Measurements from ENCODE around the gene VPS8. TPM values are rescaled to one million over a fixed set of nuclear protein-coding genes. Genes with fewer than 3 reads are reported as not detected.
"Not testable (repeated sequence)": the region's sequence is repeated elsewhere in the genome, so short reads cannot be mapped to it uniquely, and the experiment has no call there.

VPS8 gene
- total and polyA plus RNA-seq, 3 experiments from 2014 or later, result 19.6 to 30.2 (median 22.3) TPM

DNA sequence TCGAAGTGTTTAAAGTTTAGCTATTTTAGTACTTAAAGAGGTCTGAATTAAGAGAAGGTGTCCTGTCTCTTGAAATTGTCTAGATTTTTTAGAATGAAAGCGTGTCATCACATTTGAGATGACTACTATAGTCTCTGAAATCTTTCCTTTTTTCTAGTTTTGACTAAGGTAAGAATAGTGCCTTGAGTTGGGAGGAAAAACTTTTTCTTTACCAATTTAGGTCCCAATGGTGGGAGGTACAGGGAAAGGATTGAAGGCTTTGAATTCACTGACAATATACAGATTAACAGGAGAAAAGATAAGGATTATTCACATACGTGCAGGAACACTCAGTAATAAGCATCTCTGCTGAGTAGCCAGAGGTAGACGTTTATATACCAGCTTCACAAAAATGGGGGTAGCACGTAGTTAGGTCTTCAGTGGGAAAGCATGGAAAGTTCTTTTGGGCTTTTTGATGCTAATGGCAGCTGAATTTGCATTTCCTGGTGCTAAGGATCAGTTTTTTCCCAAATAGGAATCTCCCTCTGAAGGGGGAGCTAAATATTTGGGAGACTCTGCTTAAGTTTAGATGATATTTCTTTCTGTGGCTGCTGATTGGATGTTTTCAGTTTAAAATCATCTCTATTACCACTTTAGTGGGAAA is 88.1 kb downstream of the VPS8 start:
- Histone ChIP-seq H3K36me3 (ENCODE audit: insufficient read depth, low read length) (no peaks in the 10 kb centered on the region), H3K4me3 (ENCODE audit: low read length) (no peak overlapping the region), H3K9me3 (ENCODE audit: low read length) (no peaks in the 10 kb centered on the region), H3K27ac (ENCODE audit: low read depth, low read length) (no peak overlapping the region), H3K27me3 (ENCODE audit: insufficient read depth, low read length, poor library complexity, severe bottlenecking) (no peaks in the 10 kb centered on the region), H3K4me1 (ENCODE audit: insufficient read depth, low read length) (no peaks in the 10 kb centered on the region)
- H3K27ac Mint-ChIP-seq, result no peak overlapping the region
- H3K9me3 Mint-ChIP-seq, result peaks cover 0 to 2% (median 0%) of the 10 kb centered on the region in 5 donors
- H3K4me3 Mint-ChIP-seq, result no peak overlapping the region
- H3K27me3 Mint-ChIP-seq, result no peaks in the 10 kb centered on the region
- peaks cover 14 to 42% (median 30%) of the 10 kb centered on the region in 3 donors for H3K36me3 Mint-ChIP-seq
- no peak for DNase-seq
- ChIA-PET POLR2A (no interaction called here), CTCF (no interaction called here)
- no peaks in the 10 kb centered on the region for H3K4me1 Mint-ChIP-seq

DNA sequence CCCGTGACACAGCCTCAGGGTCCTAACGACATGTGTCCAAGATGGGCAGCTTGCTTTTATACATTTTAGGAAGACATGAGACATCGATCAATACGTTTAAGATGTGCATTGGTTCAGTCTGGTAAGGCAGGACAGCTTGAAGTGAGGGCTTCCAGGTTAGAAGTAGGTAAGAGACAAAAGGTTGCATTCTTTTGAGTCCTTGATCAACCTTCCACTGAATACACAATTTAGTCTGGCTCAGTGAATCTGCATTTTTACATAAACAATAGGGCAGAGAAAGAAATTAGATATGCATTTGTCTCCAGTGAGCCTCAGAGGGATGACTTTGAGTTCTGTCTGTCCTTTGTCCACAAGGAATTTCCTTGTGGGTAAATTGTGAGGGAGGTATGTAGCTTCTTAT is 95.1 kb downstream of the VPS8 start:
- H3K4me3 Mint-ChIP-seq; H3K4me1 Mint-ChIP-seq; H3K9me3 Mint-ChIP-seq; H3K27ac Mint-ChIP-seq; H3K27me3 ChIP-seq (ENCODE audit: insufficient read depth, low read length, poor library complexity, severe bottlenecking); H3K4me1 ChIP-seq (ENCODE audit: insufficient read depth, low read length); H3K27me3 Mint-ChIP-seq; CTCF ChIA-PET; POLR2A ChIA-PET; H3K27ac ChIP-seq (ENCODE audit: low read depth, low read length); H3K9me3 ChIP-seq (ENCODE audit: low read length); H3K4me3 ChIP-seq (ENCODE audit: low read length); DNase-seq; H3K36me3 ChIP-seq (ENCODE audit: insufficient read depth, low read length): not testable (repeated sequence)
- H3K36me3 Mint-ChIP-seq, result peaks cover 33 to 69% (median 33%) of the 10 kb centered on the region in 3 donors

GRCh38 chr3:184907681-184908649 is 96.0 kb downstream of the VPS8 start:
- ChIA-PET CTCF (no interaction called here), POLR2A (no interaction called here)
- Mint-ChIP-seq H3K27me3 (no peaks in the 10 kb centered on the region), H3K27ac (peak overlapping the region in 1 of 8 donors; percentile 81), H3K4me3 (no peak overlapping the region), H3K36me3 (peaks cover 33 to 75% (median 34%) of the 10 kb centered on the region in 3 donors), H3K4me1 (no peaks in the 10 kb centered on the region), H3K9me3 (peaks cover 0 to 2% (median 0%) of the 10 kb centered on the region in 5 donors)
- H3K36me3 ChIP-seq (ENCODE audit: insufficient read depth, low read length), result no peaks in the 10 kb centered on the region
- no peaks in the 10 kb centered on the region for H3K9me3 ChIP-seq (ENCODE audit: low read length)
- H3K27ac ChIP-seq (ENCODE audit: low read depth, low read length), result no peak overlapping the region
- no peak overlapping the region for H3K4me3 ChIP-seq (ENCODE audit: low read length)
- no peaks in the 10 kb centered on the region for H3K4me1 ChIP-seq (ENCODE audit: insufficient read depth, low read length)
- H3K27me3 ChIP-seq (ENCODE audit: insufficient read depth, low read length, poor library complexity, severe bottlenecking), result no peaks in the 10 kb centered on the region
- DNase-seq, result no peak

DNA sequence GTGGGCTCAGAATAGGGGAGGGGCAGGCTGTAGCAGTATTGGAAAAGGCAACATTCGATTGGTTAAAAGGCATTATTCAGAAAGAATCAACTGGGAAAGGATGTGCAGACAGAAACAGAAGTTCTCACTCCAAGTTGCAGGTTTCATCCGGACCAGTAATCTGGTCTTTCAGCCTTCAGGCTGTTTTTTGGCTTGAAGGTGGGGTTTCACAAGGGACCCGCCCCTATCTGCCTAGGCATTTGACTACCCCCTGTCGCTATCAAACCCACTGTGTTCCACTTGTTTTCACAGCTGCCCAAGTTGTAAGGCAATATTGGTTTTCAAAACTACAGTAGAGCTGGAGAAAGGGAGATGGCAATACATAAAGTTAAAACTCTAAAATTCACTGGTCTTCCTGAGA is 96.9 kb downstream of the VPS8 start:
- Mint-ChIP-seq H3K27ac (peak overlapping the region in 1 of 8 donors; percentile 28), H3K9me3 (peaks cover 0 to 2% (median 0%) of the 10 kb centered on the region in 5 donors), H3K36me3 (peaks cover 28 to 74% (median 30%) of the 10 kb centered on the region in 3 donors), H3K4me3 (no peak overlapping the region), H3K27me3 (no peaks in the 10 kb centered on the region), H3K4me1 (no peaks in the 10 kb centered on the region)
- CTCF ChIA-PET, result no interaction called here
- Histone ChIP-seq H3K4me1 (ENCODE audit: insufficient read depth, low read length) (no peaks in the 10 kb centered on the region), H3K4me3 (ENCODE audit: low read length) (no peak overlapping the region), H3K36me3 (ENCODE audit: insufficient read depth, low read length) (no peaks in the 10 kb centered on the region), H3K27ac (ENCODE audit: low read depth, low read length) (no peak overlapping the region), H3K27me3 (ENCODE audit: insufficient read depth, low read length, poor library complexity, severe bottlenecking) (no peaks in the 10 kb centered on the region), H3K9me3 (ENCODE audit: low read length) (no peaks in the 10 kb centered on the region)
- POLR2A ChIA-PET, result no interaction called here
- DNase-seq, result no peak

- no peaks in the 10 kb centered on the region for H3K9me3 Mint-ChIP-seq
- H3K4me1 Mint-ChIP-seq, result no peaks in the 10 kb centered on the region
- H3K36me3 Mint-ChIP-seq, result peaks cover 13 to 75% (median 26%) of the 10 kb centered on the region in 3 donors
- H3K4me3 ChIP-seq (ENCODE audit: low read length), result no peak overlapping the region
- H3K4me1 ChIP-seq (ENCODE audit: insufficient read depth, low read length), result no peaks in the 10 kb centered on the region
- H3K36me3 ChIP-seq (ENCODE audit: insufficient read depth, low read length), result peaks cover 10% of the 10 kb centered on the region
- H3K4me3 Mint-ChIP-seq, result no peak overlapping the region
- no peak overlapping the region for H3K27ac Mint-ChIP-seq
- no peaks in the 10 kb centered on the region for H3K9me3 ChIP-seq (ENCODE audit: low read length)
- DNase-seq, result no peak
- H3K27me3 ChIP-seq (ENCODE audit: insufficient read depth, low read length, poor library complexity, severe bottlenecking), result no peaks in the 10 kb centered on the region
- POLR2A ChIA-PET, result no interaction called here
- H3K27ac ChIP-seq (ENCODE audit: low read depth, low read length), result no peak overlapping the region
- no peaks in the 10 kb centered on the region for H3K27me3 Mint-ChIP-seq
- CTCF ChIA-PET, result no interaction called here
These were observed 98.7 kb downstream of the VPS8 start for GRCh38 chr3:184910664-184911063.

GRCh38 chr3:184911570-184911969 is 99.6 kb downstream of the VPS8 start:
- no peak for DNase-seq
- Histone ChIP-seq H3K27me3 (ENCODE audit: insufficient read depth, low read length, poor library complexity, severe bottlenecking) (no peaks in the 10 kb centered on the region), H3K9me3 (ENCODE audit: low read length) (no peaks in the 10 kb centered on the region), H3K4me3 (ENCODE audit: low read length) (no peak overlapping the region), H3K4me1 (ENCODE audit: insufficient read depth, low read length) (no peaks in the 10 kb centered on the region), H3K36me3 (ENCODE audit: insufficient read depth, low read length) (peaks cover 13% of the 10 kb centered on the region), H3K27ac (ENCODE audit: low read depth, low read length) (no peak overlapping the region)
- no peaks in the 10 kb centered on the region for H3K4me1 Mint-ChIP-seq
- no peaks in the 10 kb centered on the region for H3K27me3 Mint-ChIP-seq
- CTCF ChIA-PET, result interaction anchor here (1.3 kb wide), 1 partner anchor 10 kb away, joined by 3 read pairs; no protein-coding TSS in a partner anchor
- peaks cover 18 to 78% (median 29%) of the 10 kb centered on the region in 3 donors for H3K36me3 Mint-ChIP-seq
- H3K4me3 Mint-ChIP-seq, result no peak overlapping the region
- no peaks in the 10 kb centered on the region for H3K9me3 Mint-ChIP-seq
- H3K27ac Mint-ChIP-seq, result no peak overlapping the region
- POLR2A ChIA-PET, result no interaction called here

DNA sequence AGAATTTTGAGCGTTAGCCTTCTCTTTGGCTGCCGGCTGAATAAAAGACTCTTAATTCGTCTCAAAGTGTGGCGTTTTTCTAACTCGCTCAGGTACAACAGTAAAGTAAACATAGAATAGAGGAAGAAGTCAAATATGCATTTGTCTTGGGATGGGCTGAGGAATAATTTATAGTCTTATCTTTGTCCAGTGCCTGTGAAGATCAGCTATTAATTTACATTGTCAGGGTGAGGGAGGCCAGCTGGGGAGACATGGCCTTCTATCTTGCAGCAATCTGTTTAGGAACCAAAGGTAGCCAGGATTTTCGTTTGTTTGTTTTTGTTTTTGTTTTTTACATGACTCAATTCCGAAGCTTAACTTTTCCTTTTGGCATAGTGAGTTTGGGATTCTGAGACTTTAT is 100.2 kb downstream of the VPS8 start:
- ChIA-PET POLR2A (no interaction called here), CTCF (interaction anchor here (1.3 kb wide), 1 partner anchor 11 kb away, joined by 3 read pairs; no protein-coding TSS in a partner anchor)
- Histone ChIP-seq H3K36me3 (ENCODE audit: insufficient read depth, low read length) (peaks cover 13% of the 10 kb centered on the region), H3K4me3 (ENCODE audit: low read length) (no peak overlapping the region), H3K27me3 (ENCODE audit: insufficient read depth, low read length, poor library complexity, severe bottlenecking) (no peaks in the 10 kb centered on the region), H3K9me3 (ENCODE audit: low read length) (no peaks in the 10 kb centered on the region), H3K27ac (ENCODE audit: low read depth, low read length) (no peak overlapping the region), H3K4me1 (ENCODE audit: insufficient read depth, low read length) (no peaks in the 10 kb centered on the region)
- no peak for DNase-seq
- Mint-ChIP-seq H3K4me1 (no peaks in the 10 kb centered on the region), H3K4me3 (no peak overlapping the region), H3K36me3 (peaks cover 18 to 78% (median 34%) of the 10 kb centered on the region in 3 donors), H3K27me3 (no peaks in the 10 kb centered on the region), H3K27ac (no peak overlapping the region), H3K9me3 (no peaks in the 10 kb centered on the region)

DNA sequence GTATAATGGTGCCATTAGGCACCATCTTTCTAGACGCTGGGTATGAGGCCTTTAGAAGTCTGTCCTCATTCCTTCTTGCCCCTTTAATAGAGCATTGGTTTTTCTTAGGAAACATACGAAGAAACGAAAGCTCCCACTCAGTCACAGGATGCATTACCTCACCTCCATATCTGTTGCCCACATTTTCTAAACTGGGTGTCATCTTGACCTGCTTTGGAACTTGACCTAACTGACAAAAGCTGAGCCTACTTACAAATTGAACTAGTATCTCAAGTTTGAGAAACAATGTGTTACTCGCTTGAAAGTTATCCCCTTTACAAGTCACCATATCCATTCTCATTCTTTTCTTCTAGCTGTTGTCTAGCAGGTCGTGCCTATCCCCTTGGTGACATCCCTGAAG is 102.7 kb downstream of the VPS8 start:
- ChIA-PET CTCF (no interaction called here), POLR2A (no interaction called here)
- H3K27ac Mint-ChIP-seq, result no peak overlapping the region
- no peaks in the 10 kb centered on the region for H3K4me1 ChIP-seq (ENCODE audit: insufficient read depth, low read length)
- H3K4me1 Mint-ChIP-seq, result no peaks in the 10 kb centered on the region
- H3K27ac ChIP-seq (ENCODE audit: low read depth, low read length), result no peak overlapping the region
- H3K27me3 ChIP-seq (ENCODE audit: insufficient read depth, low read length, poor library complexity, severe bottlenecking), result no peaks in the 10 kb centered on the region
- no peak overlapping the region for H3K4me3 Mint-ChIP-seq
- H3K9me3 ChIP-seq (ENCODE audit: low read length), result no peaks in the 10 kb centered on the region
- H3K9me3 Mint-ChIP-seq, result no peaks in the 10 kb centered on the region
- H3K36me3 Mint-ChIP-seq, result peaks cover 25 to 82% (median 36%) of the 10 kb centered on the region in 3 donors
- H3K36me3 ChIP-seq (ENCODE audit: insufficient read depth, low read length), result peaks cover 13% of the 10 kb centered on the region
- no peaks in the 10 kb centered on the region for H3K27me3 Mint-ChIP-seq
- no peak overlapping the region for H3K4me3 ChIP-seq (ENCODE audit: low read length)
- DNase-seq, result no peak

Data from CD8-positive, alpha-beta memory T cell (primary cell).